ENCODE data around the gene ROBO1.

DNA sequence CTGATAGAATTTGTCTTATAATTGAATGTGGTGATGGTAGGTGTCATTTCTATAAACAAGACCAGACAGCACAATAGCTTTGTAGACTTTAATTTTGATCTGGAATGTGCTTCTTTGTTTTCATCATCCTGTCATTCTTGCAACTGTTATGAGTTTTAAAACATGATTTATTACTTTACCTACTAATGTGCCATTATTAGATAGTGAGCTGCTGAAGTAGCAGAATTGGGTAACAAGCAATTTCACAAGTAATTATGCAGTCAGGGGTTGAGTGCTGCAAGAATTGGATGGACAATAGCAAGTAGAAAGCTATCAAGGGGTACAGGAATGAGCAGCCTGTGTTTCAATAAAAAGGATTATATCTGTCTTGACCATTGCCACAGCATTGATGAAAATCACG lies 975.6 kb downstream of the ROBO1 start:
- TF ChIP-seq POLR2A (IDR thresholded peaks at IDR 0.05) = no peak
- TF ChIP-seq, protein P1, sequence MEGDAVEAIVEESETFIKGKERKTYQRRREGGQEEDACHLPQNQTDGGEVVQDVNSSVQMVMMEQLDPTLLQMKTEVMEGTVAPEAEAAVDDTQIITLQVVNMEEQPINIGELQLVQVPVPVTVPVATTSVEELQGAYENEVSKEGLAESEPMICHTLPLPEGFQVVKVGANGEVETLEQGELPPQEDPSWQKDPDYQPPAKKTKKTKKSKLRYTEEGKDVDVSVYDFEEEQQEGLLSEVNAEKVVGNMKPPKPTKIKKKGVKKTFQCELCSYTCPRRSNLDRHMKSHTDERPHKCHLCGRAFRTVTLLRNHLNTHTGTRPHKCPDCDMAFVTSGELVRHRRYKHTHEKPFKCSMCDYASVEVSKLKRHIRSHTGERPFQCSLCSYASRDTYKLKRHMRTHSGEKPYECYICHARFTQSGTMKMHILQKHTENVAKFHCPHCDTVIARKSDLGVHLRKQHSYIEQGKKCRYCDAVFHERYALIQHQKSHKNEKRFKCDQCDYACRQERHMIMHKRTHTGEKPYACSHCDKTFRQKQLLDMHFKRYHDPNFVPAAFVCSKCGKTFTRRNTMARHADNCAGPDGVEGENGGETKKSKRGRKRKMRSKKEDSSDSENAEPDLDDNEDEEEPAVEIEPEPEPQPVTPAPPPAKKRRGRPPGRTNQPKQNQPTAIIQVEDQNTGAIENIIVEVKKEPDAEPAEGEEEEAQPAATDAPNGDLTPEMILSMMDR (IDR thresholded peaks at IDR 0.05) = no peak

Data from thyroid gland (tissue), 4 donors.